Lower lobe of right lung (tissue), 2 donors: ENCODE results near the gene SMPDL3B. TPM values are rescaled to one million over a fixed set of nuclear protein-coding genes. Genes with fewer than 3 reads are reported as not detected.

Source experiments
- ATAC-seq, 2 donors: fragments of 200-7000 bp; cut with Tn5 transposase; one replicate each; pipeline ENCODE4 v1.9.1; 2020 to 2022; ENCODE audit warnings: mild to moderate bottlenecking in 2 of 2, moderate library complexity in 2 of 2
- DNase-seq: peaks from one replicate; pipeline ENCODE4 v3.0.0-alpha.2; 2020
- H3K27ac ChIP-seq: fragments of 200-600 bp; one replicate; pipeline ENCODE4 v1.8.0; 2022
- H3K27me3 ChIP-seq: fragments of 200-600 bp; one replicate; pipeline ENCODE4 v1.8.0; 2022; ENCODE audit warnings: low read depth
- H3K36me3 ChIP-seq: fragments of 200-600 bp; one replicate; pipeline ENCODE4 v1.8.0; 2022; ENCODE audit warnings: mild to moderate bottlenecking
- H3K4me1 ChIP-seq: fragments of 200-600 bp; one replicate; pipeline ENCODE4 v1.8.0; 2022
- H3K4me3 ChIP-seq: fragments of 200-600 bp; one replicate; pipeline ENCODE4 v1.8.0; 2022; ENCODE audit warnings: mild to moderate bottlenecking
- H3K9me3 ChIP-seq: fragments of 200-600 bp; one replicate; pipeline ENCODE4 v1.8.0; 2022
- intact Hi-C: fragments of 100-400 bp; cut with DNase I; formaldehyde crosslinking; loops from one replicate; pipeline ENCODE4 v1.11.0; 2022
- total RNA-seq: library from RNA; stranded (reverse); fragmentation: NEBNext Ultra II Directional; extraction: Animal tissue kit (Norgen Biotek cat#: 25700); gene quantifications from one replicate; pipeline ENCODE4 v1.2.1, GENCODE V29; 2021
- TF ChIP-seq, protein P1 (sequence below): fragments of 200-600 bp; IDR thresholded peaks from one replicate; pipeline ENCODE4 v1.8.0; 2022; ENCODE audit warnings: antibody characterized with exemption, mild to moderate bottlenecking
- donor health status: DM: no; HTN: yes; CAD: no; lungs with severe emphysema.

Gene SMPDL3B
- total RNA-seq, 1 donor from 2014 or later = 15.4 TPM

DNA sequence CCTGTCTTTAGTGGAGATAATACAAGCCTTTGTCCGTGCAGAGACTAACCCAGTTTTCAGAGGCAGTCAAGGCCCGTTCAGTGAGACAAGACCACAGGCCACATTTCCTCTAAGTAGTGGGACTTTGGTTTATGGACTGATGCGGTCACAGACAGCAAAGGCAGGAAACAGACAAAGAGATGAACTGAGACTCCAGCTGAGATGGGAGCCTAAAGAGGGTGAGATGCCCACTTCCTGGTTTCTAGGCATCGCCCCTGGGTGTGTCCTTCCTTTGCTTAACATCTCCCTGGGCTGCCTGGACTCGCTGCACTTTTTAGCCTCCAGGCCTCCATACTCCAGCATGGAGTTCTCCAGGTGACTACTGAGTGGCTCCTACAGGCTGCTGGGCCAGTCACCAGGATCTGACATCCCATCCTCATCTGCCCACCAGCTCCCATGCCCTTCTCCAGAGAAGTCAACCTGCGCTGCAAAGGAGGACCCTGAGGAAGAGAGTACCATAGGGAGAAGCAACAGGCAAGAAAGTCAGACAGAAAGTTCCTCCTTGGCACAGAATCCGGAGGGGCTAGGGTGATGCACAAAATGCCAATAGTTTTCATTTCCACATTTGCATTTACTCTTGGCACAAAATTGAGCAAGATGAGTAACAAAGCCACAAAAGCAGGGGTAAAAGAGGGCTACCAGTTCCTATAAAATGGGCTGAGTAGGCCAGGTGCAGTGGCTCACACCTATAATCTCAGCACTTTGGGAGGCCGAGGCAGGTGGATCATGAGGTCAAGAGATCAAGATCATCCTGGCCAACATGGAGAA lies 47.4 kb upstream of the SMPDL3B start:
- H3K36me3 ChIP-seq = peaks cover 81% of the 10 kb centered on the region
- TF ChIP-seq, protein P1, sequence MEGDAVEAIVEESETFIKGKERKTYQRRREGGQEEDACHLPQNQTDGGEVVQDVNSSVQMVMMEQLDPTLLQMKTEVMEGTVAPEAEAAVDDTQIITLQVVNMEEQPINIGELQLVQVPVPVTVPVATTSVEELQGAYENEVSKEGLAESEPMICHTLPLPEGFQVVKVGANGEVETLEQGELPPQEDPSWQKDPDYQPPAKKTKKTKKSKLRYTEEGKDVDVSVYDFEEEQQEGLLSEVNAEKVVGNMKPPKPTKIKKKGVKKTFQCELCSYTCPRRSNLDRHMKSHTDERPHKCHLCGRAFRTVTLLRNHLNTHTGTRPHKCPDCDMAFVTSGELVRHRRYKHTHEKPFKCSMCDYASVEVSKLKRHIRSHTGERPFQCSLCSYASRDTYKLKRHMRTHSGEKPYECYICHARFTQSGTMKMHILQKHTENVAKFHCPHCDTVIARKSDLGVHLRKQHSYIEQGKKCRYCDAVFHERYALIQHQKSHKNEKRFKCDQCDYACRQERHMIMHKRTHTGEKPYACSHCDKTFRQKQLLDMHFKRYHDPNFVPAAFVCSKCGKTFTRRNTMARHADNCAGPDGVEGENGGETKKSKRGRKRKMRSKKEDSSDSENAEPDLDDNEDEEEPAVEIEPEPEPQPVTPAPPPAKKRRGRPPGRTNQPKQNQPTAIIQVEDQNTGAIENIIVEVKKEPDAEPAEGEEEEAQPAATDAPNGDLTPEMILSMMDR = no peak
- H3K4me3 ChIP-seq = no peak overlapping the region

DNA sequence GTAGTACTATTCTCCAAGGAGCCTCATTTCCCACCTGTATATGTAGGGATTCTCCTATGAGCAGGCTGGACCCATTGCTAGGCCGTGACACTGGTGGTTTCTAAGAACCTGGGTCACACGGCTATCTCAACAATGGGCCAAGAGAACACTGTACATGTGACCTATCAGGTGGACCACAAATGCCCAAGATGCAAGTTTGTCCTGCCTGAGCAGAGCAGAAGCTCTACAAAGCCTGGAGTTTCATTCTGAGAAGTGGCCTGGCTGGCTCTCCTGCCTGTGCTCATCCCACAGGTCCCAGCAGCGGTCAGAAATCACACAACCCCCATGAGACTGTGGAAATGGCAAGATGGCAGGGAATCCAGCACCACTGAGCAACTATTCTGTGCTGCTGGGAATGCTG lies 45.3 kb upstream of the SMPDL3B start:
- intact Hi-C loops = no loop called here
- Histone ChIP-seq H3K9me3 (no peaks in the 10 kb centered on the region), H3K4me1 (peaks cover 51% of the 10 kb centered on the region), H3K27ac (no peak overlapping the region), H3K27me3 (no peaks in the 10 kb centered on the region), H3K36me3 (peaks cover 81% of the 10 kb centered on the region), H3K4me3 (no peak overlapping the region)
- DNase-seq (no peak), ATAC-seq (no peak)
- TF ChIP-seq, protein P1 = no peak

More for the DNA sequence above, 47.4 kb upstream of the SMPDL3B start:
- no peaks in the 10 kb centered on the region for H3K27me3 ChIP-seq
- H3K27ac ChIP-seq = peak overlapping the region; percentile 56
- peak; percentile 25 to 39 for ATAC-seq
- intact Hi-C loops = no loop called here
- H3K9me3 ChIP-seq = no peaks in the 10 kb centered on the region
- peaks cover 67% of the 10 kb centered on the region for H3K4me1 ChIP-seq
- DNase-seq = no peak

DNA sequence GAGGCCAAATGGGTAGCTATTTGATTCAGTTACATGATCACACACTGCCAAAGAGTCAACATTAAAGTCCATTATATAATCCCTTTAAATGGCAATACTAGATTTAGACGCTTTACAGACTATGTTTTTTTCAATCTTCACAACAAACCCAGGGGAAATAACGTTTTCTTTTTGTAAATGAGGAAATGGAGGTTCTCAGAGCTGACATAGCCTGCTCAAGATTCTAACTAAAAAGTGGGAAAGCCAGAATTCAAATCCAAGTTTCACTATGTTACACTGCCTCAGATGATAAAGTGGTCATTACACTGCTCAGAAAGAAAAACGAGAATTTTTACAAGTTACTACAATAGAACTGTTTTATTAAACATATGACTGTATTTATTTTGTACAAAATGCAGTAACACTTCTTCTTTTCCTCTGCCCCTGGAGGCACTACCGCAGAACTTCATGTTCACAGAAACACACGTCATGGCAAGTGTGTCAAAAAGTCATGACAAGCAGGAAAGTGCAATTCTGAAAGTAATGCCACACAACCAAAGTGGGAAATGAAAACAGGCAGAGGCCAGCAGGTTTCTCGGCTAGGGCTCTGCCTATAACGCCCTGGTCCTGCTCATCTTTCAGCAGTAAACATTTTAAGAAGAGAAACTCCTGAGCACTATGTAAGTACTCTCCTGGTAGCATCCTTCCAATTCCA lies 43.5 kb upstream of the SMPDL3B start:
- Histone ChIP-seq H3K9me3 (no peaks in the 10 kb centered on the region), H3K27ac (peak overlapping the region; percentile 42), H3K27me3 (no peaks in the 10 kb centered on the region), H3K4me3 (no peak overlapping the region), H3K4me1 (peaks cover 36% of the 10 kb centered on the region), H3K36me3 (peaks cover 93% of the 10 kb centered on the region)
- DNase-seq (no peak), ATAC-seq (peak; percentile 62 to 73)
- TF ChIP-seq, protein P1 = peak; percentile 27
- intact Hi-C loops = no loop called here

DNA sequence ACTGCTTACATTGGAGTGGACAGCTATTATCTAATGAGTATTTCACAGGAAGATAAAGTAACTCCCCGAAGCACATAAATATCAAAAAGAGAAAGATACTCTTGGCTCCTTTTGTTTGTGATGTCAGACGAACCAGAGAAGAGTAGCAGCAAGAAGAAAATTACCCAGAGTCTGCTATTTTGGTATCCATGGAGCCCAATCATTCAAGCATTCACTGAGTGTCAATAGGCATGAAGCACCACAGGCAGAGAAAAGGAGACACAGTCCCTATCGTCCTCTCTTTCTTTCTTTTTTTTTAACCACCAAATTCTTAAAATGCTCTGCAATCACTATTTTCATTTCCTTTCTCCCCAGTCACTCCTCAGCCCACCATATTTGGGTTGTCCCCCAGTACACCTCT lies 40.3 kb upstream of the SMPDL3B start:
- H3K27ac ChIP-seq = no peak overlapping the region
- ATAC-seq = no peak
- H3K4me3 ChIP-seq = no peak overlapping the region
- peaks cover 18% of the 10 kb centered on the region for H3K4me1 ChIP-seq
- H3K36me3 ChIP-seq = peaks cover 91% of the 10 kb centered on the region
- no peak for DNase-seq
- H3K27me3 ChIP-seq = no peaks in the 10 kb centered on the region
- intact Hi-C loops = no loop called here
- no peaks in the 10 kb centered on the region for H3K9me3 ChIP-seq
- TF ChIP-seq, protein P1 = no peak

DNA sequence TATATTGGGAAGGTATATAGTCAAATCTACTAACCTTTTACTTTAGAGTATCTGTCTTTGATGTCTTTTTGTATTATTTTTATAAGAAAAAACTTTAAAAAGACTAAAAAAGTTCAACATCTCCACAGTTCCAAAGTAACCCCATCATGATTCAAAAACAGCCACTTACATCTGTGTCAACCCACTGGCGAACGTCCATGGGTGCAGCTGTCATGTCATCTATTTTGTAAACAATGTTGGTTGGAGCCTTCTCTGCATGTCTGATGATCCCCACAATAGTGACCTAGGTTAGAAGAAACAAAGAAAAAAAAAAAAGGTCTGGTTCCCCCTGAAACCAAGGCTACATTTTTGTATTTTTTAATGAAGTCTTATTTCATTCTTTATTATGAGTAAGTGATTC lies 28.0 kb upstream of the SMPDL3B start:
- peaks cover 3% of the 10 kb centered on the region for H3K4me1 ChIP-seq
- TF ChIP-seq, protein P1 = no peak
- intact Hi-C loops = no loop called here
- ATAC-seq = no peak
- no peaks in the 10 kb centered on the region for H3K9me3 ChIP-seq
- peaks cover 99% of the 10 kb centered on the region for H3K36me3 ChIP-seq
- H3K27ac ChIP-seq = no peak overlapping the region
- H3K27me3 ChIP-seq = no peaks in the 10 kb centered on the region
- DNase-seq = no peak
- no peak overlapping the region for H3K4me3 ChIP-seq
